Measurements from ENCODE around the gene ASPDH. TPM values are rescaled to one million over a fixed set of nuclear protein-coding genes. Genes with fewer than 3 reads are reported as not detected.

ASPDH gene
- total RNA-seq, 4 donors from 2014 or later = not detected

GRCh38 chr19:50549059-50549926 lies 35.6 kb upstream of the ASPDH start:
- no peak for TF ChIP-seq CTCF (IDR thresholded peaks at IDR 0.05)
- no peak for TF ChIP-seq POLR2AphosphoS5 (IDR thresholded peaks at IDR 0.05)
- no peak for TF ChIP-seq POLR2A (IDR thresholded peaks at IDR 0.05)
- no peak for TF ChIP-seq EP300 (IDR thresholded peaks at IDR 0.05)
- H3K4me3 ChIP-seq = peak overlapping the region in 1 of 2 donors; percentile 53
- peaks cover 0 to 53% (median 0%) of the 10 kb centered on the region in 3 donors for H3K4me1 ChIP-seq
- no peaks in the 10 kb centered on the region for H3K36me3 ChIP-seq
- peaks cover 64% of the 10 kb centered on the region for H3K27me3 ChIP-seq
- no peak for ATAC-seq
- WGBS, 2 donors (ENCODE audit: low coverage in 1 of 2) = 75 to 90% methylated on average over 9 to 12 of the region's 22 CpGs
- H3K27ac ChIP-seq = no peak overlapping the region
- H3K9me3 ChIP-seq = no peaks in the 10 kb centered on the region

- no peaks in the 10 kb centered on the region for H3K9me3 ChIP-seq
- H3K27ac ChIP-seq = no peak overlapping the region
- no peak for ATAC-seq
- H3K4me3 ChIP-seq = no peak overlapping the region
- peaks cover 56% of the 10 kb centered on the region for H3K27me3 ChIP-seq
- peaks cover 0 to 53% (median 0%) of the 10 kb centered on the region in 3 donors for H3K4me1 ChIP-seq
- H3K36me3 ChIP-seq = no peaks in the 10 kb centered on the region
- TF ChIP-seq EP300 (IDR thresholded peaks at IDR 0.05) (no peak), POLR2AphosphoS5 (IDR thresholded peaks at IDR 0.05) (no peak), POLR2A (IDR thresholded peaks at IDR 0.05) (no peak), CTCF (IDR thresholded peaks at IDR 0.05) (no peak)
- 54 to 63% methylated on average over 4 to 10 of the region's 45 CpGs for WGBS, 2 donors (ENCODE audit: low coverage in 1 of 2)
Measured at GRCh38 chr19:50548191-50549058, 34.7 kb upstream of the ASPDH start.

- Histone ChIP-seq H3K27me3 (peaks cover 47% of the 10 kb centered on the region), H3K36me3 (no peaks in the 10 kb centered on the region), H3K27ac (peak overlapping the region in 1 of 4 donors; percentile 19), H3K4me1 (peaks cover 0 to 53% (median 0%) of the 10 kb centered on the region in 3 donors), H3K4me3 (no peak overlapping the region), H3K9me3 (no peaks in the 10 kb centered on the region)
- 40 to 63% methylated on average over 5 to 7 of the region's 18 CpGs for WGBS, 2 donors (ENCODE audit: low coverage in 1 of 2)
- ATAC-seq = no peak
- TF ChIP-seq POLR2AphosphoS5 (IDR thresholded peaks at IDR 0.05) = no peak
Measured at GRCh38 chr19:50547385-50548190, 33.9 kb upstream of the ASPDH start.

- no peaks in the 10 kb centered on the region for H3K36me3 ChIP-seq
- peaks cover 0 to 47% (median 0%) of the 10 kb centered on the region in 3 donors for H3K4me1 ChIP-seq
- H3K27ac ChIP-seq = peak overlapping the region in 1 of 4 donors; percentile 19
- 60 to 83% methylated on average over 1 to 2 of the region's 29 CpGs for WGBS, 2 donors (ENCODE audit: low coverage in 1 of 2)
- ATAC-seq = no peak
- no peaks in the 10 kb centered on the region for H3K9me3 ChIP-seq
- no peak for TF ChIP-seq EP300 (IDR thresholded peaks at IDR 0.05)
- no peak for TF ChIP-seq POLR2A (IDR thresholded peaks at IDR 0.05)
- TF ChIP-seq POLR2AphosphoS5 (IDR thresholded peaks at IDR 0.05) = no peak
- TF ChIP-seq CTCF (IDR thresholded peaks at IDR 0.05) = no peak
- no peak overlapping the region for H3K4me3 ChIP-seq
- H3K27me3 ChIP-seq = peaks cover 38% of the 10 kb centered on the region
Measured at GRCh38 chr19:50546527-50547221, 33.0 kb upstream of the ASPDH start.

Measured in gastroesophageal sphincter (tissue), 4 donors.